ENCODE results near the gene C1orf116.

Gene C1orf116

DNA sequence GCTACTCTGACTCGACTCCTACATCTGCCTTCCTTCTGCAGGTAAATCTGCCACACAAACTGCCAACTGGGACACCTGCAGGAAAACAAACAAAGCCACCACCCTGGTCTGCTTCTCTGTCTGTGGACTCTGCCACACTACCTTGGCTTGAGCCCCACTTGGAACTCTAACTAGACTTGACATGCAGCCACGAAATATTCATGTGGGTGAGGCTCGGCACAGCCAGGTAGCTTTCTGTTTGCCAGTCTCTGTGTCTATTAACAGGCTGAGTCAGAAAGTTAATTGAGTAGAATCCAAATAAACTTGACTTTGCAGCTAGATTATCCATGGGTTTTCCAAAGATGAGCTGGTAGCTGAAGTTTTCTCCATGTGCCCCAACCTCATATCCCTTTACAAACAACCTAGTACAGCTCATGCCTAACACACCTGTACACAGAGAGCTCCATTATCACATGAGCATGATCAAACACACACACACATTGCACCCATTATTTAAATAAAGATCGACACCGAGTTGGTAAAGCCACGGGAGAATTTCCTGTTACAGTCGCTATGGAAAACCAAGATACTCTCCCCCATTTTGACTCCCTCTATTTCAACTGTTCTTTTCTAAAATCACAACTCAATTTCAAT lies 808 bp downstream of the C1orf116 start:
- H3K36me3 ChIP-seq (ENCODE audit: control insufficient read depth, low read depth, low read length), result peaks cover 1% of the 10 kb centered on the region
- no peak overlapping the region for H3K27ac ChIP-seq (ENCODE audit: low read length)
- H3K27me3 ChIP-seq (ENCODE audit: control insufficient read depth, insufficient read depth, low read length), result no peaks in the 10 kb centered on the region
- peaks cover 28% of the 10 kb centered on the region for H3K4me1 ChIP-seq (ENCODE audit: control insufficient read depth, low read depth, low read length)
- H3K9me3 ChIP-seq (ENCODE audit: control insufficient read depth, low read depth, low read length), result no peaks in the 10 kb centered on the region
- peak overlapping the region; percentile 24 for H3K4me3 ChIP-seq (ENCODE audit: low read length)
- H3K9ac ChIP-seq (ENCODE audit: low read length), result no peak overlapping the region

GRCh38 chr1:207031016-207031415 lies 1.5 kb downstream of the C1orf116 start:
- H3K27me3 ChIP-seq (ENCODE audit: control insufficient read depth, insufficient read depth, low read length), result no peaks in the 10 kb centered on the region
- peaks cover 3% of the 10 kb centered on the region for H3K36me3 ChIP-seq (ENCODE audit: control insufficient read depth, low read depth, low read length)
- peaks cover 31% of the 10 kb centered on the region for H3K4me1 ChIP-seq (ENCODE audit: control insufficient read depth, low read depth, low read length)
- no peak overlapping the region for H3K27ac ChIP-seq (ENCODE audit: low read length)
- H3K9ac ChIP-seq (ENCODE audit: low read length), result no peak overlapping the region
- H3K9me3 ChIP-seq (ENCODE audit: control insufficient read depth, low read depth, low read length), result no peaks in the 10 kb centered on the region
- H3K4me3 ChIP-seq (ENCODE audit: low read length), result no peak overlapping the region

DNA sequence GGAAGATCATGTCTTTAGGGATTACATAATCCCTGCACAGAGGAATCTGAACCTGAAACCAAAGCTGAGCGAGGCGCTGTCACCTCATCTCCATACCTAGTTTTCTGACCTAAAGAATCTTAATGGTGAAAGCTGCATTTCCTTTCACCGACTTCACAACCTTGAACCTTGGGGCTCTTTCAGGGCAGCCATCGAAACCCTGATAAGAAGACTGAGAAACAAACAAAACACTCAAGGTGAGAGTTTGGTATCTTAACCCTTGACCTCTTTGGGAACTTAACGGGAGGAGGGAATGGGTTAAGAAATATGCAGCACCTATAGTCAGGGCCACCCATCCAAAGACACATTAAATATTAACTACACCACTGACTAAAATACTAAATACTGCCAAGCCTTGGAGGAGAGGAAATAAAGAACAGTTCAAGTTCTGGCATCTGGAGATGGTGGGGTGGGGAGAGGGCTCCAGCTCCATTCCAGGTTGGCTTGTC lies 2.0 kb downstream of the C1orf116 start:
- H3K9me3 ChIP-seq (ENCODE audit: control insufficient read depth, low read depth, low read length), result no peaks in the 10 kb centered on the region
- H3K9ac ChIP-seq (ENCODE audit: low read length), result no peak overlapping the region
- H3K36me3 ChIP-seq (ENCODE audit: control insufficient read depth, low read depth, low read length), result peaks cover 3% of the 10 kb centered on the region
- H3K4me3 ChIP-seq (ENCODE audit: low read length), result no peak overlapping the region
- no peaks in the 10 kb centered on the region for H3K27me3 ChIP-seq (ENCODE audit: control insufficient read depth, insufficient read depth, low read length)
- H3K4me1 ChIP-seq (ENCODE audit: control insufficient read depth, low read depth, low read length), result peaks cover 36% of the 10 kb centered on the region
- H3K27ac ChIP-seq (ENCODE audit: low read length), result no peak overlapping the region

- Histone ChIP-seq H3K4me3 (ENCODE audit: low read length) (no peak overlapping the region), H3K9ac (ENCODE audit: low read length) (no peak overlapping the region), H3K9me3 (ENCODE audit: control insufficient read depth, low read depth, low read length) (no peaks in the 10 kb centered on the region), H3K4me1 (ENCODE audit: control insufficient read depth, low read depth, low read length) (peaks cover 41% of the 10 kb centered on the region), H3K27ac (ENCODE audit: low read length) (no peak overlapping the region), H3K27me3 (ENCODE audit: control insufficient read depth, insufficient read depth, low read length) (no peaks in the 10 kb centered on the region), H3K36me3 (ENCODE audit: control insufficient read depth, low read depth, low read length) (peaks cover 3% of the 10 kb centered on the region)
These were observed 2.6 kb downstream of the C1orf116 start for GRCh38 chr1:207029701-207030521.

DNA sequence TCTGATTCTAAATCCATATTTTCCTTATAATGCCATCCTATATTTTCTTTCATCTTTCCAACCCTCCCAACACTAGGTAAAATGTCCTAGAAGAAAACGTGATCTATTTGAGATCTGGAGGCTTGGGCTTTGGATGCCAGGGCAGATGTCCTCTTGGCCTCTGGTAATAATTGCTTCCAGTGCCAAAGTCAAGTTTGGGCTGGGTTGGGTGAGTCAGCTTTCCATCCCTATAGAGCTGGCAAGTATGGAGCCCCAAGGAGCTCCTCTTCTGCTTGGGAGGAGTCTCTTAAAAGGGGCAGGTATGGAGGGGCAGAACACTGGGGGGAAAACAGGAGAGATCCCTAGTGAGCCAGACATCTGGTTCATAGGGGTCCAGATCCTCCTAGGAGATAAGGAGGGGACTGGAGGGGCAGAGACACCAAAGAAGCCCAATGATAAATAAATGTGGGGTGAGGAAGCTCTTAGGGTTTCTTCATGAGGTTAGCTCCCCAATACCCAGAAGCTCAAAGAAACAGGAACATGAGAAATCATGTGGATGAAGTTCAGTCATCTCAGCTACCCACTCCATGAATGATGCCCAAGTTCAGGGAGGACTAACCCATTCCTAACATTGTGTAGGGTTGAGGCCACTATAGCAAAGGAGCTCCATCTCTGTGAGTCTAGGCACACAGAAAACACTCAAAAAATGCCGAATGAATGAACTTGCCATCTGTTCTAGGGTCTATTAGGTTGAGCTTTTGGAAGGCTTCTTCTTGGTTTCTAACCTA lies 3.5 kb downstream of the C1orf116 start:
- Histone ChIP-seq H3K36me3 (ENCODE audit: control insufficient read depth, low read depth, low read length) (peaks cover 3% of the 10 kb centered on the region), H3K27ac (ENCODE audit: low read length) (no peak overlapping the region), H3K27me3 (ENCODE audit: control insufficient read depth, insufficient read depth, low read length) (no peaks in the 10 kb centered on the region), H3K9ac (ENCODE audit: low read length) (no peak overlapping the region), H3K4me3 (ENCODE audit: low read length) (no peak overlapping the region), H3K4me1 (ENCODE audit: control insufficient read depth, low read depth, low read length) (peaks cover 45% of the 10 kb centered on the region), H3K9me3 (ENCODE audit: control insufficient read depth, low read depth, low read length) (no peaks in the 10 kb centered on the region)

DNA sequence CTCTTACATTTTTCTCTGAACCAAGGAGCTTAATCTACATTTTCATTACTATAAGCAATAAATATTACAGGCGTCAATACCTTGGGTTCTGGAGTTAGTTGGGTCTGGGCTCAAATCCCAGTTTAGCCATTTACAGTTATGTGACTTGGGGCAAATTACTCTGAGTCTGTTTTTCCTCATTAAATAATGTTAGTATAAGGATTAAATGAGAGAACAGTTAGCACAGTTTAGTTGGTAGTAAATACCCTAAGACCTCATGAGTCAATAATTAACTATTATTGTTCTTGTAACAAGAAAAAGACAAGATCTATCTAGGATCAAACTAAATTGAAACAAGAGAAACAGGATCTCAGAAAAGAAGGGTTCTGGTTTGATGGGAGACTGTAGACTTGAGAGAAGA lies 4.6 kb downstream of the C1orf116 start:
- Histone ChIP-seq H3K4me1 (ENCODE audit: control insufficient read depth, low read depth, low read length) (peaks cover 38% of the 10 kb centered on the region), H3K27me3 (ENCODE audit: control insufficient read depth, insufficient read depth, low read length) (no peaks in the 10 kb centered on the region), H3K36me3 (ENCODE audit: control insufficient read depth, low read depth, low read length) (peaks cover 3% of the 10 kb centered on the region), H3K4me3 (ENCODE audit: low read length) (no peak overlapping the region), H3K9me3 (ENCODE audit: control insufficient read depth, low read depth, low read length) (no peaks in the 10 kb centered on the region), H3K9ac (ENCODE audit: low read length) (no peak overlapping the region), H3K27ac (ENCODE audit: low read length) (no peak overlapping the region)

DNA sequence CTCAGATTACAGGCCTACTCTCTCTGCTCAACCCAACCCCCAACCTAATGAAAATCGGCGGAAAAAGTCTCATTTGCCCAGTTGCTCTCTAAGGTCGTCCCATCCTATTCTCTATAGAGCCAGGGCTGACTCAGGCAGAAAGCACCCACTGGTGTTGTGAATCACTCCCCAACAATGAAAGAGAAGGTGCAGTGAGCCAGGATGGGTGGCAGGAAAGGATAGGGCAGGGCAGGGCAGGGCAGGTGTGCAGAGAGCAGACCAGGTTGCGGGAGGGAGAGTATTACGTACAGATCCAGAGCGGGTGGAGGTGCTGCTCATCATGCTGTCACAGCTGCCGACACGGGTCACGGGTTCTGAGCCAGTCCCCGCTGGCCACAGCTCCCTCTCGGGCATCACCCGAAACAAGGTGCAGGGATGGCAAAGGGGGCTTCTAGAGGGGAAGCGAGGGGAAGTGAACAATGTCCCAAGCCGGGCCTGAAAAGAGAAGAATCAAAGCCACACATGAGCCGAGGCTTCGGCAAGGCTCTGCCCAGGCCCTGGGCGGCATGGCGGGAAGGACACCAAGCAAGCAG lies 5.3 kb downstream of the C1orf116 start:
- H3K4me1 ChIP-seq (ENCODE audit: control insufficient read depth, low read depth, low read length), result peaks cover 34% of the 10 kb centered on the region

DNA sequence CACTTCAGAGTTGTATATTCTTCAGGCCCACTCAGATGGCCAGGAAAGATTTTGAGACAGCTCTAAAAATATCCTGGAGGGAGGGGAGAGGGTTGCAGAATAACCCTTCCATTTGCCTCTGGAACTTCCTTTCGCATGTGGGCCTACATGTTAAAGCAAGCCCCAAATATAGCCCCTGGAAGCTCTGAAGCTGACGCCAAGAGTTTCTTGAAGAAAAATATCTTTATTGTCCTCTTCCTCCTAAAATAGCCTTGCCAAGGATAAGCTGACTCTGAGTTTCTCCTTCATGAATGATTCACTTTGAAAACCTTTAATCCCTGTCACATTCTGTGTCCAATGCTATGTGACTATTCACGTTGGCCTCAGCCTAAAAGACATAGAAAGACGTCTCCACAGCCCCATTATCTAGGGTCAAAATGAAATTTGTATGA lies 6.4 kb downstream of the C1orf116 start:
- H3K27ac ChIP-seq (ENCODE audit: low read length), result no peak overlapping the region
- no peak overlapping the region for H3K9ac ChIP-seq (ENCODE audit: low read length)
- no peaks in the 10 kb centered on the region for H3K27me3 ChIP-seq (ENCODE audit: control insufficient read depth, insufficient read depth, low read length)
- H3K9me3 ChIP-seq (ENCODE audit: control insufficient read depth, low read depth, low read length), result no peaks in the 10 kb centered on the region
- H3K4me3 ChIP-seq (ENCODE audit: low read length), result no peak overlapping the region
- H3K36me3 ChIP-seq (ENCODE audit: control insufficient read depth, low read depth, low read length), result peaks cover 3% of the 10 kb centered on the region
- peaks cover 23% of the 10 kb centered on the region for H3K4me1 ChIP-seq (ENCODE audit: control insufficient read depth, low read depth, low read length)

More for the DNA sequence above, 5.3 kb downstream of the C1orf116 start:
- H3K27ac ChIP-seq (ENCODE audit: low read length), result no peak overlapping the region
- H3K27me3 ChIP-seq (ENCODE audit: control insufficient read depth, insufficient read depth, low read length), result no peaks in the 10 kb centered on the region
- H3K4me3 ChIP-seq (ENCODE audit: low read length), result no peak overlapping the region
- no peak overlapping the region for H3K9ac ChIP-seq (ENCODE audit: low read length)
- H3K36me3 ChIP-seq (ENCODE audit: control insufficient read depth, low read depth, low read length), result peaks cover 3% of the 10 kb centered on the region
- H3K9me3 ChIP-seq (ENCODE audit: control insufficient read depth, low read depth, low read length), result no peaks in the 10 kb centered on the region

GRCh38 chr1:207025146-207025880 lies 7.2 kb downstream of the C1orf116 start:
- Histone ChIP-seq H3K9me3 (ENCODE audit: control insufficient read depth, low read depth, low read length) (no peaks in the 10 kb centered on the region), H3K4me3 (ENCODE audit: low read length) (no peak overlapping the region), H3K9ac (ENCODE audit: low read length) (peak overlapping the region; percentile 9), H3K36me3 (ENCODE audit: control insufficient read depth, low read depth, low read length) (peaks cover 3% of the 10 kb centered on the region), H3K27ac (ENCODE audit: low read length) (peak overlapping the region; percentile 49), H3K4me1 (ENCODE audit: control insufficient read depth, low read depth, low read length) (peaks cover 23% of the 10 kb centered on the region), H3K27me3 (ENCODE audit: control insufficient read depth, insufficient read depth, low read length) (no peaks in the 10 kb centered on the region)

DNA sequence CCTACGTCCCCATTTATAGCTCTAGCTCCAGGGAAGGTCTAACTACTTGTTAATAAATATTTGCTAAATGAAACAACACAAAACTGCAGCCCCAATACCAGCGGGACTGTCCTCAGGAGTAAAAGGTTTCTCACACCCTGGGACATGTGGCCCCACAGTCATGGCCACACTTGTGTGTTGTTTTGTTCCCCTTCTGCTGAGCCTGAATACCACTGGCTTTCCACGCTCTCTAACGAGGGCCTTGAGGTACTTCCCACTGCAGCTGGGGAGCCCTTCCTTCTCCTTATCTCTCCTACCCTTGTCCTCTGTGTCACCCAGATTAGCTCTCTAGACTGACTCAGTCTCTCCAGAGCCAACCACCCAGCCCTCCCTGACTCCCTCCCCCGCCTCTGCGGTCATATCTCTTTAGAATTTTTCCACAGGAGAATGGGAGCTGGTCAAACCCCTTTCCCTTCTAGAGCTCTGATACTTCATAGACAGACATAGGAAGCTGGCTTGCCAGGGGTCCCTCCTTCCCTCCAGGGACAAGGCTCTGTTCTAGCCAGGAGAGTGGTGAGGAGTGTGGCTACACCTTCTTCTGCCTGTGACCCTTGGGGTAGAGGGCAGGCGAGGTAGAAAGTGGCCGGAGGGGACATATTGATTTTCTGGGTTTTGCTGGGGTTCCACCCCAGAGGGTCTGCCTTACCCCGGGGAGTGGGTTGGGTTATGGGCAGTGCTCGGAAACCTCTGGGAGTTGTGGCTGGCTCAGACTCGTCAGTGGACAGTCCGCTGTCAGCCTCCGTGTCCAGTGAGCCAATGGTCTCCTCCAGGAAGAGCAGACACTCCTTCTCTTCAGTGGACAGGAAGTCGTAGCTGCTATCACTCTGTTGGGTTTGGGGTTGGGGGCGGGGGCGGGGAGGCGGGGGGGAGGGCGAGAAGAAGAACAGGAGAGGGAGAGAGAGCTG lies 8.1 kb downstream of the C1orf116 start:
- H3K27me3 ChIP-seq (ENCODE audit: control insufficient read depth, insufficient read depth, low read length), result no peaks in the 10 kb centered on the region
- H3K4me1 ChIP-seq (ENCODE audit: control insufficient read depth, low read depth, low read length), result peaks cover 18% of the 10 kb centered on the region
- no peaks in the 10 kb centered on the region for H3K9me3 ChIP-seq (ENCODE audit: control insufficient read depth, low read depth, low read length)
- H3K27ac ChIP-seq (ENCODE audit: low read length), result no peak overlapping the region
- peak overlapping the region; percentile 5 for H3K4me3 ChIP-seq (ENCODE audit: low read length)
- no peak overlapping the region for H3K9ac ChIP-seq (ENCODE audit: low read length)
- H3K36me3 ChIP-seq (ENCODE audit: control insufficient read depth, low read depth, low read length), result peaks cover 3% of the 10 kb centered on the region
